Measurements from ENCODE around the gene B3GNT8. TPM values are rescaled to one million over a fixed set of nuclear protein-coding genes. Genes with fewer than 3 reads are reported as not detected.
A peak's percentile ranks its signal among the peaks of the same experiment; 100 is the strongest.

The B3GNT8 gene
- polyA plus RNA-seq, 1 of the 3 experiments (the other 2 are of a cell fraction): not detected

DNA sequence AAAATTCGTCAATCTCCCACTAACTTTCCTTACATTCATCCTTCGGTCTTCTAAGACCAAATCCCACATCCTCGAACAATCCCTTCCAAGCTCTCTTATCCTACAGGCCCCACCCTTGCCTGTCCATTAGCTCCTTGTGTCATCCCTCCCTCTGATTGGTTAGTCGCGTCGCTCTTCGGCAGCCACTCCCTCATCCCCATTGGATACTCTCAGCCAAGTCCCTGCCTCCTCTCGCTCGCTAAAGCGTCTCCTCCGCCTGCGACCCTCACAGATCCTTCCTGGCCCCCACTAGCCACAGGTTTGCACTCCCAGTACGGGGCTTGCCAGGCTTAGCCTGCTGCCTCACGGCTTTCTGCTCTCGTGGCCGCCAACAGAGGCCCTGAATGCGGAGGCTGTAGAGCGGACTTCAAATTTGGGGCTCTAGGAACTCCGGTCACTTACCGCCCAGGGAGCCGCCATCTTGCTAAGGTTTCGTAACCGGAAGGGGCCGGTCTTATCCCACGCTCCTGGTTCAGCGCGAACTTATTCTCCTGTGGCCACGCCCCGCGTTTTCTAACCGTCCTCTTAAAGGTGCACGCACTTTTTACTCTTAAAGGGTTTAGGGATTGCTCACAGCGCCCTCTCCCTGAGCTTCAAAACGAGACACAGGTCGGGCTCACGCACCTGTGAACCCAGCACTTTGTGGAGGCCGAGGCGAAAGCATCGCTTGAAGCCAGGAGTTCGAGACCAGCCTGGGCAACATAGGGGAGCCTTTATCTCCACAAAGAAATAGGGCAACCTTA is 12.5 kb upstream of the B3GNT8 start, which contains the start of gene DMAC2 (continued):
- TF ChIP-seq, protein P1, sequence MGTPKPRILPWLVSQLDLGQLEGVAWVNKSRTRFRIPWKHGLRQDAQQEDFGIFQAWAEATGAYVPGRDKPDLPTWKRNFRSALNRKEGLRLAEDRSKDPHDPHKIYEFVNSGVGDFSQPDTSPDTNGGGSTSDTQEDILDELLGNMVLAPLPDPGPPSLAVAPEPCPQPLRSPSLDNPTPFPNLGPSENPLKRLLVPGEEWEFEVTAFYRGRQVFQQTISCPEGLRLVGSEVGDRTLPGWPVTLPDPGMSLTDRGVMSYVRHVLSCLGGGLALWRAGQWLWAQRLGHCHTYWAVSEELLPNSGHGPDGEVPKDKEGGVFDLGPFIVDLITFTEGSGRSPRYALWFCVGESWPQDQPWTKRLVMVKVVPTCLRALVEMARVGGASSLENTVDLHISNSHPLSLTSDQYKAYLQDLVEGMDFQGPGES (IDR thresholded peaks at IDR 0.05; ENCODE audit: low read depth, low read length): no peak
- TF ChIP-seq, protein P2, sequence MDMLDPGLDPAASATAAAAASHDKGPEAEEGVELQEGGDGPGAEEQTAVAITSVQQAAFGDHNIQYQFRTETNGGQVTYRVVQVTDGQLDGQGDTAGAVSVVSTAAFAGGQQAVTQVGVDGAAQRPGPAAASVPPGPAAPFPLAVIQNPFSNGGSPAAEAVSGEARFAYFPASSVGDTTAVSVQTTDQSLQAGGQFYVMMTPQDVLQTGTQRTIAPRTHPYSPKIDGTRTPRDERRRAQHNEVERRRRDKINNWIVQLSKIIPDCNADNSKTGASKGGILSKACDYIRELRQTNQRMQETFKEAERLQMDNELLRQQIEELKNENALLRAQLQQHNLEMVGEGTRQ (IDR thresholded peaks at IDR 0.05; ENCODE audit: borderline replicate concordance, low read depth, low read length): no peak
- no peak for TF ChIP-seq EP300 (IDR thresholded peaks at IDR 0.05; ENCODE audit: borderline replicate concordance in 1 of 2, low read depth in 1 of 2, low read length in 1 of 2)
- TF ChIP-seq, protein P3, sequence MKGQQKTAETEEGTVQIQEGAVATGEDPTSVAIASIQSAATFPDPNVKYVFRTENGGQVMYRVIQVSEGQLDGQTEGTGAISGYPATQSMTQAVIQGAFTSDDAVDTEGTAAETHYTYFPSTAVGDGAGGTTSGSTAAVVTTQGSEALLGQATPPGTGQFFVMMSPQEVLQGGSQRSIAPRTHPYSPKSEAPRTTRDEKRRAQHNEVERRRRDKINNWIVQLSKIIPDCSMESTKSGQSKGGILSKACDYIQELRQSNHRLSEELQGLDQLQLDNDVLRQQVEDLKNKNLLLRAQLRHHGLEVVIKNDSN (IDR thresholded peaks at IDR 0.05; ENCODE audit: borderline replicate concordance, low read depth): no peak
- no peak for TF ChIP-seq RXRA (IDR thresholded peaks at IDR 0.05; ENCODE audit: borderline replicate concordance, low read depth)
- TF ChIP-seq MEF2A (IDR thresholded peaks at IDR 0.05; ENCODE audit: borderline replicate concordance, low read depth): no peak
- peak; percentile 98 for TF ChIP-seq YY1 (IDR thresholded peaks at IDR 0.05; ENCODE audit: low read depth)
- no peak for TF ChIP-seq TCF12 (IDR thresholded peaks at IDR 0.05)
- TF ChIP-seq SIN3A (IDR thresholded peaks at IDR 0.05; ENCODE audit: borderline replicate concordance, low read depth, low read length): peak; percentile 17; the same call in 1 of the 2 replicates

- POLR2A ChIA-PET: no interaction called here
- TF ChIP-seq JUND (IDR thresholded peaks at IDR 0.05): no peak
- TF ChIP-seq RFX5 (IDR thresholded peaks at IDR 0.05; ENCODE audit: low read length): no peak
- TF ChIP-seq FOXJ3 (CRISPR knock-in tag; IDR thresholded peaks at IDR 0.05): no peak
- TF ChIP-seq FOSL2 (IDR thresholded peaks at IDR 0.05; ENCODE audit: borderline replicate concordance, low read depth): no peak
- TF ChIP-seq POLR2AphosphoS5 (IDR thresholded peaks at IDR 0.05; ENCODE audit: low read depth, low read length): no peak
- no peak for TF ChIP-seq FOXM1 (IDR thresholded peaks at IDR 0.05; ENCODE audit: low read depth)
- TF ChIP-seq, protein P3 (IDR thresholded peaks at IDR 0.05; ENCODE audit: borderline replicate concordance, low read depth): no peak
- no peak for TF ChIP-seq NFIC (IDR thresholded peaks at IDR 0.05; ENCODE audit: borderline replicate concordance)
- TF ChIP-seq SIN3A (IDR thresholded peaks at IDR 0.05; ENCODE audit: borderline replicate concordance, low read depth, low read length): no peak
- TF ChIP-seq MEF2A (IDR thresholded peaks at IDR 0.05; ENCODE audit: borderline replicate concordance, low read depth): no peak
- TF ChIP-seq MAX (IDR thresholded peaks at IDR 0.05; ENCODE audit: low read depth): no peak
- no peak for TF ChIP-seq MXI1 (IDR thresholded peaks at IDR 0.05; ENCODE audit: low read depth, low read length)
- Histone ChIP-seq H3K4me1 (ENCODE audit: control insufficient read depth in 1 of 2, insufficient read depth in 2 of 2, low read depth in 1 of 2, low read length in 1 of 2) (peaks cover 0 to 4% of the 10 kb centered on the region in 2 experiments; a peak in 3 of 4 replicates), H3K27ac (ENCODE audit: low read depth in 2 of 2, low read length in 1 of 2) (no peak overlapping the region), H3K79me2 (ENCODE audit: insufficient read depth) (peaks cover 13% of the 10 kb centered on the region; the same call in 1 of the 2 replicates), H3K4me2 (no peak overlapping the region), H2AFZ (ENCODE audit: low read depth) (no peak overlapping the region), H3K9ac (no peak overlapping the region), H4K20me1 (ENCODE audit: insufficient read depth) (no peaks in the 10 kb centered on the region), H3K9me3 (no peaks in the 10 kb centered on the region), H3K36me3 (replicated peaks in 1 of 2; ENCODE audit: control insufficient read depth in 1 of 2, insufficient read depth in 2 of 2, low read length in 1 of 2) (peaks cover 0 to 14% of the 10 kb centered on the region in 2 experiments), H3F3A (replicated peaks; ENCODE audit: insufficient read depth) (no peaks in the 10 kb centered on the region), H3K9me2 (no peaks in the 10 kb centered on the region), H3K4me3 (ENCODE audit: low read depth in 2 of 2, low read length in 1 of 2) (no peak overlapping the region), H3K27me3 (ENCODE audit: insufficient read depth) (peaks cover 4% of the 10 kb centered on the region; the same call in 1 of the 2 replicates)
- DNase-seq: no peak
- CTCF ChIA-PET: interaction anchor here (0.8 to 1.9 kb wide), 3 partner anchors 11 to 132 kb away, joined by 3 to 4 read pairs (median 4); partner anchors contain the start of gene B3GNT8
- WGBS (ENCODE audit: low lambda C conversion rate): 92% methylated on average over 7 of the region's 7 CpGs
Observed at GRCh38 chr19:41437944-41438574, 10.9 kb upstream of the B3GNT8 start.
